HG03039 (cell line): ENCODE measurements around the gene GJB6.
"Not testable (repeated sequence)": the region's sequence is repeated elsewhere in the genome, so short reads cannot be mapped to it uniquely, and the experiment has no call there.

Experiments
- ATAC-seq: cut with Tn5 transposase; IDR thresholded peaks from one replicate; pipeline ENCODE4 v1.9.1; 2021; ENCODE audit warnings: mild to moderate bottlenecking, moderate library complexity; ENCODE audit not compliant: unreplicated experiment

GJB6 gene

GRCh38 chr13:20231839-20232555, at the start of gene GJB6:
TSS of gene GJB6 (minus strand) at chr13:20232319. CDS start at chr13:20223480, 8,839 bp downstream.
- ATAC-seq, result no peak

GRCh38 chr13:20276901-20277300, 44.8 kb upstream of the GJB6 start:
- ATAC-seq, result not testable (repeated sequence)

DNA sequence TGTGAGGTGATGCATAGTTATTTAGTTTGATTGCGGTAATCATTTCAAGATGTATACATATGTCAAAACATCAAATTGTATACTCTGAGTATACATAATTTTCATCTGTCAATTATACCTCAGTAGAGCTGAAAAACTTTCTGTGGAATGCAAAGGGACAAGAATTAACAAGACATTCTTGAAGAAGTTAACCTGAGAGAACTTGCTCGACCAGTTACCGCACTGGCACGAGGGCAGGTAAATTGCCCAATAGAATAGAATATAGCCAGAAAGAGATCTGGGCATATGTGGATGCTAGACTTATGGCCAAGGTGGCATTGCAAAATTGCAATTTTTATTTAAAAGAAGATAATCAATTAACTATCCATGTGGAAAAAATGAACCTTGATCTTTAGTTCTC, 42.3 kb upstream of the GJB6 start:
- no peak for ATAC-seq

GRCh38 chr13:20272588-20273171, 40.6 kb upstream of the GJB6 start:
- no peak for ATAC-seq

- no peak for ATAC-seq
Measured at GRCh38 chr13:20272104-20272503, 40.0 kb upstream of the GJB6 start.

GRCh38 chr13:20271441-20271840, 39.3 kb upstream of the GJB6 start:
- ATAC-seq, result no peak

DNA sequence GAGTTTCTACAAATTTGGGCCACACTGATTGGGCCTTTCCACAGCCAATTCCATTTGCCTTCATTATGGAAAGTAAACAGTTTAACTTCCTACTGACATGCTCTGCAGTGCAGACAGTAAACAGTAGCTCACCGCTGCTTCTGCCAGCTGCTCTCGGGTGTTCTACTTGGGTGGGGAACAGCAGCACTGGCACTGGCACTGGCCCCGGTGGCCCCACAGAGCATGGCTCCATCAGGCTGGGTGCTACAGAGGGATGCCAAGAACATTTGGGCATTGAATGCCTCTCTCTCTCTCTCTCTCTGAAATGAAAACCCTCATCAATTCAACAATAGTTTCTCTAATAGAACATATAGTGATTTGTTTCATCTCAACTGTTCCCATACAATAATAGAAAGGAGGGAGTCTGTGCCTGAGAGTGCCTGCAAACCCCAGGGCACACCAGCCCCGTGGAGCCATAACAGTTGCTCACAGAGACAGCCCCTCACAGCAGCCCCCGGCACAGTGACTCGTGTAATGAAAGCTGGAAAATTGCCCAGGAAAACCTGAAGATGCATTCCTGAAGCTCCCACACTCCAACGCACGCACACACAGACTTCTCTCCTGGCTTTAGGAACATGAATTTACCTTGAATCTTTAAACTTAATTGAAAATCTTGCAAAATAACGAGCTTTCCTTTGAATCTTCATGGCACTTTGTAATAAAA, 38.2 kb upstream of the GJB6 start:
- no peak for ATAC-seq

DNA sequence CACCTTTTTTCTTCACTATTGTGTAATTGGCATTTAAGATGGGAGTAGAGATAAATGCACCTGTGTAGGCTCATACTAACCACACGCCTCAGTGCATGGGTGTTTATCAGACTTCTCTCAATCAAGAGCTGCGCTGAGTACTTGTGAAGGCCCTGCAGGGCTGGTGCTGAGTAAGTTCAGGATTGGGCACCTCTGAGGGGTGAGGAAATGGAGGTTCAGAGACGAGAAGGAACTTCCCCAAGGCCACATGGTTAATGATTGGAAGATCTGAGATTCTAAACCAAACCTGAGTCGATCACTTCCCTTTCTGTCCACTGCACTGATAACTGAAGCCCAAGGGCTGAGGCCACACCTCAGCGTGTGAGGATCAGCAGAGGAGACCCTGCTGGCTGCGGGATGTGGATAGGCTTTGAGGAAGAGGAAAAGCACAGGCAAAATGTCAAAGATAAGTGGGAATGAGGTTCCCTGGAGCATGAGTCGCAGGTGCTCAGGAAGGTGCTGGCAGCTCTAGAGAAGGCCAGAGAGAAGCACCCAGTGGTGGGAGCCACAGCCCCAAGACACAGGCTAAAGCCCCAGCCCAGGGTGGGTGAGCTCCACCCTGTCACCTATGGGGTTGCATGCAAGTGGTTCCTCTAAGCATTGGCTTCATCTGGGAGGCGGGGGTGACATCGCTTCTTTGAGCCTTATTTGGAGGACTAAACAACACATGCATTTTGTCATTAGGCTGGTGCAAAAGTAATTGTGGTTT, 32.3 kb upstream of the GJB6 start:
- peak; percentile 95 for ATAC-seq

DNA sequence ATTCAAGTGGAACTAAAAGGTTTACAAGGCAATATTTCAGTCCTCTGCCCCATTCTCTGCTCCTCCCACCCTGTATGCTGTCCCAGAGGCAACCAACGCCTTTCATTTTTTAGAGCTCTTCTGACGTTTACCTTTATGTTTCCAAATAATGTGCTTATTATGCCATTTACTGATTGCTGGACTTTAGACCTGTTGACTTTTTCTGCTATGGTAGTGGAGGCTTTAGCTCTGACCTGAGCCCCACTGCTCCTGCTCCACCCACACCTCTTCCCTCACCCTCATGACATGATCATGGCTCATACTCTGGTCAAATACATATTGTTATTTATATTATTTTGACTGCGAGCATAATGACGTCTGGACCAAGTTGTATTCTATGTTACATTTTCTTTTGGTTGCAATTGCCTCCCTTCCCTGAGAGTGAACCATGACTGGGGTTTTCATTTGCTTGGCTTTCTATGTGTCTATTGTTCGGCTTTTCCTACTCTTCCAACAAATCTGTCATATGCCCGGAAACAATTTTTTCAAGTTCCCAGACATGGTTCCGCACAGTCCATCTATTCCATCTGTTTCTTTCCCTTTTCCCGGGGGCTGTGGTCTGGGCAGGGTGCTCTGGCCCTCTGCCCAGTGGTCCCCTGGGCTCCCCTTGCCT, 31.4 kb upstream of the GJB6 start:
- no peak for ATAC-seq

DNA sequence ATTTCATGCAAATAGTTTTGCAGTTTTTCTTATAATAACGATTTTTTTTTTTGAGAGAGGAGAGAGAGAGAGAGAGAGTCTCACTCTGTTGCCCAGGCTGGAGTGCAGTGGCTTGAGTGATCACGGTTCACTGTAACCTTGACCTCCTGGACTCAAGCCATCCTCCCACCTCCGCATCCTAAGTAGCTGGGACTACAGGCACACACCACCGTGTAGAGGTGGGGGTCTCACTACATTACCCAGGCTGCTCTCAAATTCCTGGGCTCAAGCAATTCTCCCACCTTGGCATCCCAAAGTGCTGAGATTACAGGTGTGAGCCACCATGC, 26.8 kb upstream of the GJB6 start:
- ATAC-seq, result no peak

GRCh38 chr13:20258208-20258962, 26.3 kb upstream of the GJB6 start:
- no peak for ATAC-seq

GRCh38 chr13:20254076-20254475, 22.0 kb upstream of the GJB6 start:
- ATAC-seq, result no peak

DNA sequence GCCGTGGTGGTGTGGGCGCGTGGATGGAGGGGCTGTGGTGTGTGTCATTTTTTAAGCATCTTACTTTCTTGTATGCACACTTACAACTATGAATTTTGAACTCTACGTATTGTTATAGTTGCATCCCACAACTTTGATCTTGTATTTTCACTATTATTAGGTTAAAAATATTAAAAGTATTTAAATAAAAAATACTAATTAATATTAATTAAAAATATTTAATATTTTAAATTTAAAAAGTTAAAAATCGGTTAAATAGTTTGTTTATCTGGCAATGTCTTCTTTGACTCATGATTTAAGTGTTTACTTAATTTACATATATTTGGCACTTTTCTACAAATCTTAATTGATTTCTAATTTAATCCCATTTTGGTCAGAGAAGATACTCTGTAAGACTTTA, 17.8 kb upstream of the GJB6 start:
- ATAC-seq, result no peak

DNA sequence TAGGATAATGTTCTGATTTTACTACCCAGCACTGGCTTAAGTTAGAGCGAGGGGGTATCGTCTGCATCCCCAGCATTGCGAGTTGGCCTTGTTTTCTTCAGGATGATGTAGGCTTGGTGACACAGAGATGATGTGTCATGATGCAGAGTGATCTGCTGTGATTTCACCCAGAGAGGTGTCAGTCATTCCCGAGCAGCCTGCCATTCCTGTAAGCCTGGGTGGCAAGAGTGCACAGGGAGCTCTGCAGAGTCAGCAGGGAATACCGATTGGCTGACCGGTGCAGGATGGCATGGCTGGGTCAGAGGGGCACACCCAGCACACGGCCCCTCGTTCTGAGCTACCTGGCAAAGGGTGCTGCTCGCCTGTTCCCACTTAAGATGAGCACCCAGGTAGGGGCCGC, 15.8 kb upstream of the GJB6 start:
- ATAC-seq, result no peak

- ATAC-seq, result no peak
Measured at GRCh38 chr13:20247403-20247802, 15.3 kb upstream of the GJB6 start.

GRCh38 chr13:20241593-20241992, 9.5 kb upstream of the GJB6 start:
- no peak for ATAC-seq

- ATAC-seq, result no peak
Measured at GRCh38 chr13:20239748-20240147, 7.6 kb upstream of the GJB6 start.

GRCh38 chr13:20232556-20233277, 598 bp upstream of the GJB6 start:
- ATAC-seq, result no peak

- ATAC-seq, result no peak
Measured at GRCh38 chr13:20230913-20231838, 943 bp downstream of the GJB6 start.
